Activated CD4-positive, alpha-beta T cell treated with anti-CD3 and anti-CD28 coated beads, Interleukin-2, Interleukin-4, amounts not matched to agents 100 ng/mL and 50 ng/mL, durations not matched to agents 16 hours and 8 hours (primary cell): ENCODE data around the gene ATF5.

Source experiments
- DNase-seq: peaks from one replicate; pipeline ENCODE4 v3.0.0-alpha.2; 2020; ENCODE audit warnings: low spot score

The ATF5 gene

DNA sequence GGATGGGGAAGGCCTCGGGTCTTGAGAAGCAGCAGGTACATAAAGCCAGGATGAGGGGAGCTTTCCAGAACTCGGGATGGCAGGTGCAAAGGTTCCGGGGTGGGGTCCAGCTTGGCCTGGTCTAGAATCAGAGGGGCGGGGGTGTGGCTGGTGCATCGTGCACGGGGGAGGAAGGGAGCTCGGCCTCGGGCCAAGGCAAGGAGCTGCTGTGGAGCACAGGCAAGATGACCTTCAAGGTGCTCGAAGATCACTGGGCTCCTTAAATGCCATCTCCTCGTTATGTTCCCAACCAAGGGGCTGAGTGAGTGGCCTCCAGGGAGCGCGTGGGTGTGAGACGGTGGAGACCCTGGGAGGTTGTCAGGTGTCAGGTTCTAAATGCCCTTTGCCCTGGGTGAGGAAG lies 48.1 kb downstream of the ATF5 start:
- DNase-seq, result no peak

GRCh38 chr19:49977881-49978280 lies 48.9 kb downstream of the ATF5 start:
- no peak for DNase-seq

GRCh38 chr19:49978324-49978723 lies 49.3 kb downstream of the ATF5 start:
- DNase-seq, result no peak

GRCh38 chr19:49981603-49982593 lies 52.9 kb downstream of the ATF5 start:
- no peak for DNase-seq
